ENCODE results near the gene ADRA2B.
"Not testable (repeated sequence)": the region's sequence is repeated elsewhere in the genome, so short reads cannot be mapped to it uniquely, and the experiment has no call there.

ADRA2B gene

GRCh38 chr2:96069878-96070277, 46.5 kb downstream of the ADRA2B start:
- not testable (repeated sequence) for DNase-seq (ENCODE audit: low read depth)

- not testable (repeated sequence) for DNase-seq (ENCODE audit: low read depth)
Measured at GRCh38 chr2:96067902-96068581, 48.3 kb downstream of the ADRA2B start.

- not testable (repeated sequence) for DNase-seq (ENCODE audit: low read depth)
Measured at GRCh38 chr2:96067098-96067660, 49.2 kb downstream of the ADRA2B start.

GRCh38 chr2:96066511-96066910, 49.9 kb downstream of the ADRA2B start:
- DNase-seq (ENCODE audit: low read depth), result not testable (repeated sequence)

- DNase-seq (ENCODE audit: low read depth), result not testable (repeated sequence)
Measured at GRCh38 chr2:96065954-96066353, 50.4 kb downstream of the ADRA2B start.

GRCh38 chr2:96065381-96065930, 50.9 kb downstream of the ADRA2B start:
- no peak for DNase-seq (ENCODE audit: low read depth)

- not testable (repeated sequence) for DNase-seq (ENCODE audit: low read depth)
Measured at GRCh38 chr2:96064760-96065159, 51.6 kb downstream of the ADRA2B start.

GRCh38 chr2:96064047-96064675, 52.2 kb downstream of the ADRA2B start:
- DNase-seq (ENCODE audit: low read depth), result not testable (repeated sequence)

- peak; percentile 54 for DNase-seq (ENCODE audit: low read depth)
Measured at GRCh38 chr2:96063116-96063899, 53.1 kb downstream of the ADRA2B start.

All from iris pigment epithelial cell (primary cell).